Lower leg skin (tissue), 3 donors: ENCODE data around the gene GALC.

Source experiments
- CTCF ChIP-seq, 3 donors: fragments of 450-650 bp; IDR thresholded peaks; one replicate each; pipeline ENCODE4 v1.5.1; 2016; ENCODE audit warnings: antibody characterized with exemption in 3 of 3, mild to moderate bottlenecking in 3 of 3, moderate library complexity in 2 of 3
- POLR2A ChIP-seq, 2 donors: fragments of 450-650 bp; IDR thresholded peaks; one replicate each; pipeline ENCODE4 v1.6.1; 2016 to 2017; ENCODE audit warnings: antibody characterized with exemption in 2 of 2, mild to moderate bottlenecking in 1 of 2, moderate library complexity in 1 of 2

DNA sequence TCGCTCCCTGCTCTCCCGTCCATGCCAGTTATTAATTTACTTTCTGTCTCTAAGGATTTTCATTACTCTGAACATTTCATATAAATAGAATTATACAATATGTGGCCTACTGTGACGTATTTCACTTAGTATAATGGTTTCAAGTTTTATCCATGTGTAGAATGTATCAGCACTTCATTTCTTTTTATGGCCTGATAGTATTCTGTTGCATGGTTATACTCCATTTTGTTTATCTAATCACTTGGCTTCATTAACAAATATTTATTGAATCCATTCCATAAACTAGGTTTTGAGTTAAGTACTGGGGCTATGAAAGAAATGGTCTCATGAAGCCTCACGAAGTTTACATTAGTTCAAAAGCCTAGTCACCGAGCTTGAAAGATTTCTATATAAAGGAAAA, 19.5 kb upstream of the GALC start:
- no peak for TF ChIP-seq CTCF (IDR thresholded peaks at IDR 0.05)
- no peak for TF ChIP-seq POLR2A (IDR thresholded peaks at IDR 0.05)
